ENCODE data around the gene DMWD. TPM values are rescaled to one million over a fixed set of nuclear protein-coding genes. Genes with fewer than 3 reads are reported as not detected.
"Not testable (repeated sequence)": the region's sequence is repeated elsewhere in the genome, so short reads cannot be mapped to it uniquely, and the experiment has no call there.

DMWD gene
- total RNA-seq, 2 experiments from 2014 or later, result 23.5 to 26.0 TPM

DNA sequence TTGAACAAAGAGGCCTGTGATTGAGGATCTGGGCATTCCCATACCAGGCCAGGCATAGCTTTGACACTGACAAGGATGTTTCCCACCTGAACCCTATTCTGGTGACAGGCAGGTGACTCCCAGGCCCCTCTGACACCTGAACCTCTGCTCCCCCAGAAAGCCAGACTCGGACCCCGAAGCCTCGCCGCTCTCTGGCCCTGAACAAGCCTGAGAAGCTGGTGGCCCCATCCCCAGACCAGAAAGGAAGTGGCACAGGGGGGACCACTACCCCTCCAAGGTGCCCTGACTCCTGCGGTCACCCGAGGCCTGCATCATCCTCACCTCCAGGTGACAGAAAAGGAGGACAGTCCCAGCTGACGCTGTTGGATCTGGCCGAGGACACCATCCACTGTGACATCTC is 38.3 kb downstream of the DMWD start:
- no peaks in the 10 kb centered on the region for H3K27me3 Mint-ChIP-seq
- no peaks in the 10 kb centered on the region for H3K36me3 Mint-ChIP-seq (ENCODE audit: low read depth)
- ChIA-PET POLR2A (interaction anchor here (0.6 to 2.6 kb wide), 3 partner anchors 14 to 117 kb away, joined by 3 to 7 read pairs (median 3); no protein-coding TSS in a partner anchor), CTCF (interaction anchor here (2.2 to 2.7 kb wide), 2 partner anchors 15 to 45 kb away, joined by 5 to 9 read pairs; partner anchors contain the start of gene SIX5)
- H3K9me3 Mint-ChIP-seq, result no peaks in the 10 kb centered on the region
- no peak overlapping the region for H3K4me3 Mint-ChIP-seq
- TF ChIP-seq, protein P1, sequence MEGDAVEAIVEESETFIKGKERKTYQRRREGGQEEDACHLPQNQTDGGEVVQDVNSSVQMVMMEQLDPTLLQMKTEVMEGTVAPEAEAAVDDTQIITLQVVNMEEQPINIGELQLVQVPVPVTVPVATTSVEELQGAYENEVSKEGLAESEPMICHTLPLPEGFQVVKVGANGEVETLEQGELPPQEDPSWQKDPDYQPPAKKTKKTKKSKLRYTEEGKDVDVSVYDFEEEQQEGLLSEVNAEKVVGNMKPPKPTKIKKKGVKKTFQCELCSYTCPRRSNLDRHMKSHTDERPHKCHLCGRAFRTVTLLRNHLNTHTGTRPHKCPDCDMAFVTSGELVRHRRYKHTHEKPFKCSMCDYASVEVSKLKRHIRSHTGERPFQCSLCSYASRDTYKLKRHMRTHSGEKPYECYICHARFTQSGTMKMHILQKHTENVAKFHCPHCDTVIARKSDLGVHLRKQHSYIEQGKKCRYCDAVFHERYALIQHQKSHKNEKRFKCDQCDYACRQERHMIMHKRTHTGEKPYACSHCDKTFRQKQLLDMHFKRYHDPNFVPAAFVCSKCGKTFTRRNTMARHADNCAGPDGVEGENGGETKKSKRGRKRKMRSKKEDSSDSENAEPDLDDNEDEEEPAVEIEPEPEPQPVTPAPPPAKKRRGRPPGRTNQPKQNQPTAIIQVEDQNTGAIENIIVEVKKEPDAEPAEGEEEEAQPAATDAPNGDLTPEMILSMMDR (IDR thresholded peaks at IDR 0.05), result no peak
- H3K27ac Mint-ChIP-seq, result no peak overlapping the region
- intact Hi-C loops (cut with micrococcal nuclease), result no loop called here
- ATAC-seq (no peak), DNase-seq (no peak)
- no peaks in the 10 kb centered on the region for H3K4me1 Mint-ChIP-seq (ENCODE audit: low read depth)

DNA sequence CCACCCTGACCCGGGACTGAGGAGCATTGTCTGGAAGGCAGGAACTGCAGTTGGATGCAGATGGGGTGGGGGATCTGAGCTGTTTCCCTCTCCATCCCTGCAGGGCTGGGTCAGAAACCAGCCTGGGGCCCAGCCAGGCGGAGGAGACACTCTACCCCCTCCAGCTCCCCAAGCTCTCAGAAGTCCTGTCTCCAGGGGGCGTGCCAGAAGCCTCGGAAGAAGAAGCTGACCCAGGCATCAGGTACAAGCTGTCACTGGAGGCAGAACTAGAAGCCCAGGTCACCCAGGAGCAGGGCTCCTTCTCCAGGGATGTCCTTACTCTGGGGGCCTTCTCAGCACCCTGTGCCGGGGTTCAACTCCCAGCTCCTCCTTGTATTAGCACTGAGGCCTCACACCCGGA is 39.1 kb downstream of the DMWD start:
- Mint-ChIP-seq H3K27ac (no peak overlapping the region), H3K36me3 (ENCODE audit: low read depth) (no peaks in the 10 kb centered on the region), H3K4me1 (ENCODE audit: low read depth) (no peaks in the 10 kb centered on the region), H3K4me3 (no peak overlapping the region), H3K27me3 (no peaks in the 10 kb centered on the region), H3K9me3 (no peaks in the 10 kb centered on the region)
- intact Hi-C loops (cut with micrococcal nuclease), result no loop called here
- TF ChIP-seq, protein P1 (IDR thresholded peaks at IDR 0.05), result no peak
- no peak for DNase-seq
- ChIA-PET CTCF (interaction anchor here (2.2 to 2.7 kb wide), 2 partner anchors 16 to 46 kb away, joined by 5 to 9 read pairs; partner anchors contain the start of gene SIX5), POLR2A (interaction anchor here (0.8 to 2.6 kb wide), 2 partner anchors 14 to 22 kb away, joined by 3 to 7 read pairs; no protein-coding TSS in a partner anchor)
- no peak for ATAC-seq

DNA sequence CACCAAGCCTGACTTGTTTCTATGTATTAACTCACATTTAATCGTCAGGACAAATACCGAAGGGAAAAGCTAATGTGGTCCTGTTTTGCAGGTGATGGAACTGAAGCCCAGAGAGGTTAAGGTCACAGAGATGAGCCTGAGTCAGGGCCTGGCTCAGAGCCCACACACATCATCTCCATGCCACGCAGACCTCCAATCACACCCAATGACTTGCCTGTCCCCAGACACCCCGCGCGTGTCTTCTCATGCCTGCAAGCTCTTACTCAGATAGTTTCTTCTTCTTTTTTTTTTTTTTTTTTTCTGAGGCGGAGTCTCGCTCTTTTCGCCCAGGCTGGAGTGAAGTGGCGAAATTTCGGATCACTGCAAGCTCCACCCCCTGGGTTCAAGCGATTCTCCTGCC is 40.0 kb downstream of the DMWD start:
- ChIA-PET POLR2A (no interaction called here), CTCF (interaction anchor here (2.7 kb wide), 1 partner anchor 17 kb away, joined by 9 read pairs; the partner anchor contains the start of gene SIX5)
- intact Hi-C loops (cut with micrococcal nuclease), result no loop called here
- no peaks in the 10 kb centered on the region for H3K27me3 Mint-ChIP-seq
- DNase-seq, result no peak
- H3K4me3 Mint-ChIP-seq, result no peak overlapping the region
- no peaks in the 10 kb centered on the region for H3K4me1 Mint-ChIP-seq (ENCODE audit: low read depth)
- no peaks in the 10 kb centered on the region for H3K9me3 Mint-ChIP-seq
- no peaks in the 10 kb centered on the region for H3K36me3 Mint-ChIP-seq (ENCODE audit: low read depth)
- no peak overlapping the region for H3K27ac Mint-ChIP-seq
- TF ChIP-seq, protein P1 (IDR thresholded peaks at IDR 0.05), result no peak
- no peak for ATAC-seq

DNA sequence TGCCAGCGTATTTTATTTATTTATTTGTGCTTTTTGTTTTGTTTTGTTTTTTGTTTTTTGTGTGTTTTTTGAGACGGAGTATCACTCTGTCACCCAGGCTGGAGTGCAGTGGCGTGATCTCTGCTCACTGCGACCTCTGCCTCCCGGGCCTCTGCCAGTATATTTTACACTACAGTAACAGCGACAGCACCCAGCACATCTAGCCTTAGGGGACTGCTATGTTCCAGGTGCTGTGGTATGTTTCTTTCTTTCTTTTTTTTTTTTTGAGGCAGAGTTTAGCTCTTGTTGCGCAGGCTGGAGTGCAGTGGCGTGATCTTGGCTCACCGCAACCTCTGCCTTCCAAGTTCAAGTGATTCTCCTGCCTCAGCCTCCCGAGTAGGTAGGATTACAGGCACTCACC is 41.2 kb downstream of the DMWD start:
- POLR2A ChIA-PET; H3K27me3 Mint-ChIP-seq; intact Hi-C loops (cut with micrococcal nuclease); H3K36me3 Mint-ChIP-seq (ENCODE audit: low read depth); H3K9me3 Mint-ChIP-seq; H3K4me3 Mint-ChIP-seq; H3K4me1 Mint-ChIP-seq (ENCODE audit: low read depth); ATAC-seq; H3K27ac Mint-ChIP-seq; DNase-seq: not testable (repeated sequence)
- CTCF ChIA-PET, result interaction anchor here (0.6 kb wide), 1 partner anchor 642 kb away, joined by 3 read pairs; no protein-coding TSS in a partner anchor

DNA sequence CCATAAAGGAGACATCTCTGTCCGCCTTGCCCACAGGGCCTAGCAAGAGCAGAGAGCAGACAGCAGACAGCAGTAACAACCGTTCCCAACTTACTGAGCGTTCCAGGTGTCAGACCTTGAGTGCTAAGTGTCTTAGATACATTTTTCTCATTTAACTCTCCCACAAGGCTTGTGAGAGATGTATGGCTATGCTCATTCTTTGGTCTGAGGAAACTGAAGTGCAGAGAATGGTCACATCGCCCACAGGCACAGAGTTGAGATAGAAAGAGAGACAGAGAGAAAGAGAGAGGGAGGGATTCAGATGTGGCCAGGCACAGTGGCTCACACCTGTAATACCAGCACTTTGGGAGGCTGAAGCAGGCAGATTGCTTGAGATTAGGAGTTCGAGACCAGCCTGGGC is 45.1 kb downstream of the DMWD start:
- intact Hi-C loops (cut with micrococcal nuclease), result no loop called here
- no peak for ATAC-seq
- H3K4me3 Mint-ChIP-seq, result no peak overlapping the region
- DNase-seq, result no peak
- H3K27me3 Mint-ChIP-seq, result peaks cover 6% of the 10 kb centered on the region
- ChIA-PET POLR2A (no interaction called here), CTCF (no interaction called here)
- H3K36me3 Mint-ChIP-seq (ENCODE audit: low read depth), result no peaks in the 10 kb centered on the region
- TF ChIP-seq, protein P1 (IDR thresholded peaks at IDR 0.05), result no peak
- no peaks in the 10 kb centered on the region for H3K4me1 Mint-ChIP-seq (ENCODE audit: low read depth)
- H3K27ac Mint-ChIP-seq, result no peak overlapping the region
- H3K9me3 Mint-ChIP-seq, result no peaks in the 10 kb centered on the region

All from activated CD8-positive, alpha-beta T cell treated with anti-CD3 and anti-CD28 coated beads for 36 hours (primary cell).